Heart left ventricle (tissue), 16 donors: ENCODE results near the gene FSTL5. TPM values are rescaled to one million over a fixed set of nuclear protein-coding genes. Genes with fewer than 3 reads are reported as not detected.

ENCODE experiments used
- ATAC-seq, 4 donors: fragments of 200-7000 bp; cut with Tn5 transposase; one replicate each; pipeline ENCODE4 v1.9.1; 2020 to 2022; ENCODE audit warnings: moderate library complexity in 4 of 4, mild to moderate bottlenecking in 3 of 4, moderate number of reproducible peaks in 1 of 4
- DNase-seq, 5 donors: peaks; one replicate each; pipeline ENCODE4 v3.0.0-alpha.2; 2020
- H3K27ac ChIP-seq, 12 donors: fragments of 200-600 bp; sonication (generic) in 4 of 12; one replicate each; pipeline versions ENCODE4 v1.5.0 to v1.8.0; 2016 to 2022; ENCODE audit warnings: mild to moderate bottlenecking in 2 of 12
- H3K27me3 ChIP-seq, 9 donors: fragments of 200-600 bp; sonication (generic) in 2 of 9; one replicate each; pipeline versions ENCODE4 v1.5.1 to v1.8.0; 2016 to 2022; ENCODE audit warnings: mild to moderate bottlenecking in 3 of 9
- H3K36me3 ChIP-seq, 9 donors: fragments of 200-600 bp; sonication (generic) in 2 of 9; one replicate each; pipeline versions ENCODE4 v1.5.0 to v1.8.0; 2018 to 2022; ENCODE audit warnings: mild to moderate bottlenecking in 2 of 9
- H3K4me1 ChIP-seq, 12 donors: fragments of 200-600 bp; sonication (generic) in 4 of 12; one replicate each; pipeline versions ENCODE4 v1.5.0 to v1.8.0; 2016 to 2022; ENCODE audit warnings: mild to moderate bottlenecking in 3 of 12
- H3K4me3 ChIP-seq, 12 donors: fragments of 200-600 bp; sonication (generic) in 4 of 12; one replicate each; pipeline versions ENCODE4 v1.5.0 to v1.8.0; 2017 to 2022; ENCODE audit warnings: mild to moderate bottlenecking in 9 of 12, moderate library complexity in 4 of 12
- H3K9me3 ChIP-seq, 12 donors: fragments of 200-600 bp; sonication (generic) in 4 of 12; one replicate each; pipeline versions ENCODE4 v1.5.0 to v1.8.0; 2016 to 2022; ENCODE audit warnings: mild to moderate bottlenecking in 1 of 12
- CTCF ChIP-seq, 12 donors: fragments of 200-600 bp; sonication (generic) in 4 of 12; IDR thresholded peaks; one replicate each; pipeline versions ENCODE4 v1.5.0 to v1.8.0; 2018 to 2022; ENCODE audit warnings: antibody characterized with exemption in 12 of 12, mild to moderate bottlenecking in 5 of 12
- POLR2A ChIP-seq, 2 donors: fragments of 450-650 bp; IDR thresholded peaks; one replicate each; pipeline ENCODE4 v1.6.1; 2017; ENCODE audit warnings: antibody characterized with exemption in 2 of 2, mild to moderate bottlenecking in 2 of 2, moderate library complexity in 2 of 2
- WGBS, 4 donors: extraction: QIAGEN DNeasy Blood & Tissue Kit in 2 of 4; methylation state at CpG; one replicate each; pipeline versions ENCODE4 v1.1.5 to v1.1.7; 2013 to 2018; 5-methylcytosine and 5-hydroxymethylcytosine counted together
- intact Hi-C, 10 donors: fragments of 100-400 bp; cut with DNase I; formaldehyde crosslinking; loops; one replicate each; pipeline versions ENCODE4 v1.11.1 to v1.14.2; 2022
- polyA plus RNA-seq, 2 donors: library from polyadenylated mRNA; stranded (reverse); fragments of 200-250 nt; gene quantifications; one replicate each; pipeline ENCODE4 v1.2.3, GENCODE V29; 2013
- total RNA-seq, 9 donors: library from RNA; depleted of rRNA in 2 of 9; stranded (reverse); fragments of >200 nt in 2 of 9; fragmentation: NEBNext Ultra II Directional in 3 of 9; extraction: Animal tissue kit (Norgen Biotek cat#: 25700) in 3 of 9; gene quantifications; one replicate each; pipeline versions ENCODE4 v1.1.0 to v1.2.4, GENCODE V29; 2016 to 2023
- donor health status: ischemic (EF 13 %, LVEDD 7.1; RV severe dilation, severe dysfunction).
- donor health status: healthy with polysubstance abuse.
- donor health status: DM: no; HTN: yes; CAD: no.
- donor health status: DM: no; HTN: no; CAD: no.
- donor health status: ischemic (EF 25% LVEDD 6.9; RV normal size, moderate dysfunction).
- donor health status: ischemic (EF 25% LVEDD 5.7; RV mildly dilated, moderate dysfunction).
- donor health status: healthy.
- donor health status: DM: yes; HTN: yes; CAD: no.
- donor health status: ischemic (EF 35%, LVEDD 5.7; RV mildly dilated, moderate dysfunction).
- donor health status: nonischemic (EF 11% LVEDD 7.7; RV severe dilation, severe dysfunction).
- donor health status: DM: yes; HTN: yes; CAD: no.
- donor health status: PGD.
- donor health status: ischemic (EF 29% LVEDD 5.4; RV normal size, mild dysfunction).
- donor health status: nonischemic (EF 23%, LVEDD 6.1; RV moderate dilation, normal function).

Gene FSTL5
- total and polyA plus RNA-seq, 11 donors = not detected

- H3K27me3 ChIP-seq = no peaks in the 10 kb centered on the region
- H3K27ac ChIP-seq = no peak overlapping the region
- WGBS, 4 donors = 75 to 86% (median 82%) methylated on average over 4 of the region's 4 CpGs
- DNase-seq (no peak), ATAC-seq (no peak)
- TF ChIP-seq CTCF (IDR thresholded peaks at IDR 0.05) (no peak), POLR2A (IDR thresholded peaks at IDR 0.05) (no peak)
- H3K4me1 ChIP-seq = no peaks in the 10 kb centered on the region
- intact Hi-C loops = no loop called here
- no peaks in the 10 kb centered on the region for H3K9me3 ChIP-seq
- H3K36me3 ChIP-seq = no peaks in the 10 kb centered on the region
- no peak overlapping the region for H3K4me3 ChIP-seq
Observed at GRCh38 chr4:161949946-161950725, 213.7 kb downstream of the FSTL5 start.

DNA sequence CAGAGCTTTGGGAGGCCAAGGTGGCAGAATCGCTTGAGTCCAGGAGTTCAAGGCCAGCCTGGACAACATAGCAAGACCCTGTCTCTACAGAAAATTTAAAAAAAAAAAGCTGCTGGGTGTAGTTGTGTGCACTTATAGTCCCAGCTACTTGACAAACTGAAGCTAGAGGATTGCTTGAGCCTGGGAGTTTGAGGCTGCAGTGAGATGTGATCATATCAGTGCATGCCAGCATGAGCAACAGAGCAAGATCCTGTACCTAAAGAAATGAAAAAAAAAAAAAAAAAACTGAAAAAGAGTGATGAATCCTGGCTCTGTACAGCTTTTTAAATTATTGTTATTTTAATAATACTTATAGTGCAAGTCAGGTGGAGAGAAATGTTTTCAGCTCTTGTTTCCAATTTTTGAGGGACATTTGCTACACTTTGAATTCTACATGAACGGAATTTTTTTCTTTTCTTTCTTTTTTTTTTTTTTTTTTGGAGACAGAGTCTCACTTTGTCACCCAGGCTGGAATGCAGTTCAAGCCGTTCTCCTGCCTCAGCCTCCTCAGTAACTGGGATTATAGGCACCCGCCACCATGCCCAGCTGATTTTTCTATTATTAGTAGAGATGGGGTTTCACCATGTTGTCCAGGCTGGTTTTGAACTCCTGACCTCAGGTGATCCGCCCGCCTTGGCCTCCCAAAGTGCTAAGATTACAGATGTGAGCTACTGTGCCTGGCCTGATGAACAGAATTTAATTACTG, 215.6 kb downstream of the FSTL5 start:
- intact Hi-C loops = no loop called here
- H3K9me3 ChIP-seq = no peaks in the 10 kb centered on the region
- no peaks in the 10 kb centered on the region for H3K4me1 ChIP-seq
- DNase-seq (no peak), ATAC-seq (no peak)
- H3K27me3 ChIP-seq = no peaks in the 10 kb centered on the region
- H3K27ac ChIP-seq = no peak overlapping the region
- H3K4me3 ChIP-seq = no peak overlapping the region
- 90 to 92% (median 91%) methylated on average over 6 of the region's 6 CpGs for WGBS, 4 donors
- TF ChIP-seq POLR2A (IDR thresholded peaks at IDR 0.05) (no peak), CTCF (IDR thresholded peaks at IDR 0.05) (no peak)
- no peaks in the 10 kb centered on the region for H3K36me3 ChIP-seq

DNA sequence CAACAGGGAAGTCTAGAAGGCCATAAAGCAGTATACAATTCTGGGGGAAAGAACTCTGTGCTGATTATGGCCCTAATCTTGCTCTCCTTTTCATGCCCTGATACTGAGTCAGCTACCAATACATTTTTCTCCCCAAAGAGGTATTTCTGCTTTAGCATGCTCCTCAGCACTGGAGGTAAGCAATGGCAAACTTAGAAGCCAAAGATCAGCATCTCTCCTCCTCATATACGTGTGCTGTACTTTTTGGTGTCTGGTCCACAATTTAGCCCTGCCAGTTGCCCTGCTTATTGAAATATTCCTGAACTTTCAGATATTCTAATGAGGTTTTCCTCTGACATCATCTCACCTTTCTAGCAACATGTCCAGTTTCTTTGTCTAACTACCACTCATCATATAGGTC, 226.2 kb downstream of the FSTL5 start:
- H3K36me3 ChIP-seq = no peaks in the 10 kb centered on the region
- intact Hi-C loops = no loop called here
- no peak overlapping the region for H3K4me3 ChIP-seq
- 75 to 89% (median 83%) methylated on average over 1 of the region's 1 CpG for WGBS, 4 donors
- DNase-seq (no peak), ATAC-seq (no peak)
- H3K27me3 ChIP-seq = no peaks in the 10 kb centered on the region
- H3K27ac ChIP-seq = no peak overlapping the region
- H3K9me3 ChIP-seq = peaks cover 0 to 9% (median 0%) of the 10 kb centered on the region in 12 donors
- no peaks in the 10 kb centered on the region for H3K4me1 ChIP-seq
- no peak for TF ChIP-seq POLR2A (IDR thresholded peaks at IDR 0.05)
- no peak for TF ChIP-seq CTCF (IDR thresholded peaks at IDR 0.05)
